Measurements from ENCODE around the gene CAMSAP2.

CAMSAP2 gene, protein sequence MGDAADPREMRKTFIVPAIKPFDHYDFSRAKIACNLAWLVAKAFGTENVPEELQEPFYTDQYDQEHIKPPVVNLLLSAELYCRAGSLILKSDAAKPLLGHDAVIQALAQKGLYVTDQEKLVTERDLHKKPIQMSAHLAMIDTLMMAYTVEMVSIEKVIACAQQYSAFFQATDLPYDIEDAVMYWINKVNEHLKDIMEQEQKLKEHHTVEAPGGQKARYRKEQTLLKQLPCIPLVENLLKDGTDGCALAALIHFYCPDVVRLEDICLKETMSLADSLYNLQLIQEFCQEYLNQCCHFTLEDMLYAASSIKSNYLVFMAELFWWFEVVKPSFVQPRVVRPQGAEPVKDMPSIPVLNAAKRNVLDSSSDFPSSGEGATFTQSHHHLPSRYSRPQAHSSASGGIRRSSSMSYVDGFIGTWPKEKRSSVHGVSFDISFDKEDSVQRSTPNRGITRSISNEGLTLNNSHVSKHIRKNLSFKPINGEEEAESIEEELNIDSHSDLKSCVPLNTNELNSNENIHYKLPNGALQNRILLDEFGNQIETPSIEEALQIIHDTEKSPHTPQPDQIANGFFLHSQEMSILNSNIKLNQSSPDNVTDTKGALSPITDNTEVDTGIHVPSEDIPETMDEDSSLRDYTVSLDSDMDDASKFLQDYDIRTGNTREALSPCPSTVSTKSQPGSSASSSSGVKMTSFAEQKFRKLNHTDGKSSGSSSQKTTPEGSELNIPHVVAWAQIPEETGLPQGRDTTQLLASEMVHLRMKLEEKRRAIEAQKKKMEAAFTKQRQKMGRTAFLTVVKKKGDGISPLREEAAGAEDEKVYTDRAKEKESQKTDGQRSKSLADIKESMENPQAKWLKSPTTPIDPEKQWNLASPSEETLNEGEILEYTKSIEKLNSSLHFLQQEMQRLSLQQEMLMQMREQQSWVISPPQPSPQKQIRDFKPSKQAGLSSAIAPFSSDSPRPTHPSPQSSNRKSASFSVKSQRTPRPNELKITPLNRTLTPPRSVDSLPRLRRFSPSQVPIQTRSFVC (N-terminal part only)

DNA sequence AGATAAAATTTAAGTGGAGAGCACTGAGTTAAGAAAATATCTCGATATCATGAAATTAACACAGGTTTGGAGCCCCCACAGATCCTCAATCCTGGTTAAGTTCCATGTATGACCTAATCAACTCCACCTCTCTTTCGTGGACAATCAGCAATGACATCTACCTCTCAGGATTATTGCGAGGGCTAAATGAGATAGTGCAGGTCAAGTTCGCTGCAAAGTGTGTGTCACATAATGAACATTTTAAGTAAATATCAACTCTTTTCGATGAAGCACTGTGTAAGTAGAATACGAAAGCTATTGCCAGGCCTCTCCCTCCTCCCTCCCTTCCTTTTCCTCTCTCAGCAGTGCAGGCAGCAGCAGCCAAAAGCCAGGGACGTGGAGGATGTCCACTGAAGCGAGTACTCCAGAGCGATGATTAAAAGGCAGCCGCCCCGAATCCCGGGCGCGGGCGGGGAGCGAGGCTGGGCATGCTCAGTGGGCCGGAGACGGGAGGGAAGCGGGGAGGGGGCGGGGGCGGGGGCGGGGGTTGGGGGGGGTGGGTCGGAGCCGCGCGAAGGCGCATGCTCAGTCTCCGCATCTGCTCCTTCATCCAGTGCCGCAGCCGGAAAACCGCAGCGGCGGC is at the start of gene CAMSAP2:
CAMSAP2 (plus strand) TSS at position 567 of the 622 bp plus-strand sequence. CDS start 935 bp downstream, outside the sequence.
- peak; percentile 92 for DNase-seq (ENCODE audit: low spot score)

DNA sequence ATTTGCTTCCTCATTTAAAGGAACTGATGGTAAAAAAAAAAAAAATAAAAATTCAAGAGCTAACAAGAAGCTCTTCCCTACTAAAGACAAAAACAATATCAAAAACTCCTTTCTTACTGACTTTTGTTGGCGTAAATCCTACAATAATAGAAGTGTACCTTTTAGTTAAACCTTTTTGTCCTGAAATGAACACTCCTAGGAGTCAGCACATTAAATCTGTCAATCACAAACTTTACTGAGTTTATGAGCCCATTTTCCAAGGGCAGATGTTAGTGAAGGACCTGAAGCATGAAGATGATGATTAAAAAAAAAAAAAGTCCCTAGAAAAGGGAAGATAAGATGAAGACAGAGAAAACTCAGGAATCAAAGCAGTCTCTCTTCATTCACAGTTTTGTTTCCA is 46.4 kb upstream of the CAMSAP2 start:
- DNase-seq (ENCODE audit: low spot score): no peak

DNA sequence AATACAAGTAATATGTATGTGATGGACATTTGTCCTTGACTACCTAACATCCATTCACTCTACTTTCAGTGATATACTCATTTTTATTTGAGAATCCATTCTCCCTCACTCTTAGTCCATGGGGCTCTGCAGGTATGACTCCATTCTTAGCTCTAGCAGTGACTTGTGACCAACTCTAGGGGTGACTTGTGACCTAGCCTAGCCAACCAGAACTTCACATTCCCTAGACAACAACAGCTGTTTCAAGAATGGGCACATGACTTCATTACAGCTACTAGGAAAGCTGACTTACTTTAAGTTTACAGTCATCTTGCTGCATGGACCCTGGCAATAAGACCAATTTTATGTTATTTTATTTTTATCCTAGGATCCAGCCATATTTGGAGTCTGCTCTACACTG is 45.4 kb upstream of the CAMSAP2 start:
- DNase-seq (ENCODE audit: low spot score): no peak

DNA sequence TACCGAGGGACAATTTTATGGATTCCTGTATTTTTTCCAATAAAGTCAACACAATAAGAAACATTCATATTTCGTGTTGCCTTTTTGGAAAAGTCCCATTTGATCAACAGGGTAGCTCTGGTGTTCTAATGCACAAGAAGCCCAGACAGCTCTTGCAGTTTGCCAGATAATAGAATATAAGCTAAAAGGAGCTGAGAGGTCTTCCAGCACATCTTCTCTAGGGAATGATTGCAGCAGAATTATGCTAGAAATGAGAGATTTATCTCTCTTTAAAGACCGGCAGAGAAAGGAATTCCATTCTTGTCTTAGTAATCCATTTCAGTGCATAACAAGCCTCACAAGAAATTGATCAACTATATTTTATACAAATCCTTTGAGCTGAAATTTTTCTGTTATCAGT is 44.0 kb upstream of the CAMSAP2 start:
- no peak for DNase-seq (ENCODE audit: low spot score)

DNA sequence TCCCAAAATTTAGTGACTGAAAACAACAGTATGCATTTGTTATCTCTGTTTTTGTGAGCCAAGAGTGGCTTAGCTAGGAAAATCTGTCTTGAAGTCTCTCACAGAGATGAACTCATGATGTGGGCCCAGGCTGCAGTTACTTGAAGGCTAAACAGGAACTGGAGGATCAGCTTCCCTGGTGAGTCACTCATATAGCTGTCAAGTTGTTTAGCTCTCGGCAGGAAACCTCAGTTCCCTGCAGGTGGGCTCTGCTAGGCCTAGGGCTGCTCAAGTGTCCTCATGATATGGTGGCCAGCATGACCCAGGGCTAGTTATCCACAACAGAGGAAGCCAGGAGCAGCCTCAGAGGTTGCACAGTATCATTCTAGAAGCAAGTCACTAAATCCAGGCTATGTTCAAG is 38.8 kb upstream of the CAMSAP2 start:
- DNase-seq (ENCODE audit: low spot score): peak; percentile 11

DNA sequence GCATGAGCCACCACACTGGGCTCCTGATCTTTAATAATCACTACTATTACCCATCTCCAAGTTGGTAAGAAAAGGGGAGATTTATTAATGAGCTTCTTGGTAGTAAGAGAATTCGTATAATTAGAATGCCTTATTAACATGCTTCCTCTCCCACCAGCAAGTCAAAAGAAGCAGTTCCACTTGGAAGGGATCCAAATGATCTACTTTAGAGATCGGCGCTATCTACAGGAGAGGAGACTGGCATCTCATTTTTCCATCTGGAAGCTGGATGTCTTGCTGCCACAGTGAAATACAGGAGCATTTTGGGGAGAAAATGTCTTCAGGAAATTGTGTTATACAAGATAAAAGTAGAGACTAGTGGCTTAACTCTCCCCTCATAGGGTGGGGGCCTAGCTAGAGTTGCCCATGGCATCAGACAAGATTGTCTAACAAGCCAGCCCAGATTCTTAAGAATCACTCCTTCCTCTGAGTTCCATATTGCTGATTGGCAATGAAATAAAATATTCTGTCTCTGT is 33.6 kb upstream of the CAMSAP2 start:
- DNase-seq (ENCODE audit: low spot score): no peak

DNA sequence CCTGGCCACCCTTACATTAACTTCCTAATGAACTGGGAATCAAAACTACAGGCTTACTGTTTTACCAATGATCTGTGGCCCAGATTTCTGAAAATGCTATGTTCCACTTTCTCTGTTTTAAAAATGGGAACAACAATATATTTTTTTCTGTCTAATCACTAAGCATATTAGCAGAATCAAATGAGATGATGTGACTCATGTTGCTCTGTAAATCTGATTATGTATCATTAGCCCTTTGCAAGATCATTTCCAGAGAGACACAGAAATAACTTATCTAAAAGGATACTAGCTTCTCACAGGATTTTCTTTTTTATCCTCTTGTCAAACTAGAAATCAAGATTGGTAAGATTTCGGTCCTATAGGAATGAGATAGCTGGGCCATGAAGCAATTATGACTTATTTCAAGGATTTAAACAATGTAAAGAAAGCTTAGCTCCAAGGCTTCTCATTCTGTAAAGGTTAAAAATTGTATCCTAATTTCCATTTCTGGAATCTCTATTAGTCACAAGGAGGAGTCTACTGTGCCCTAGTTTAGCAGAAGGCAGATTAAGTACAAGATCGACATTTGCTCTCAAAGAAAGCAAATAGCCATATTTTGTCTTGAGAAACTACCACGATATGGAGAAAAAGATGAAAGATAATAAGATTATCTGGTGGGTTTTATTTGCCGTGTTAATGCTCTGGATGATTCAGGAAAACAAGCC is 32.4 kb upstream of the CAMSAP2 start:
- DNase-seq (ENCODE audit: low spot score): no peak

DNA sequence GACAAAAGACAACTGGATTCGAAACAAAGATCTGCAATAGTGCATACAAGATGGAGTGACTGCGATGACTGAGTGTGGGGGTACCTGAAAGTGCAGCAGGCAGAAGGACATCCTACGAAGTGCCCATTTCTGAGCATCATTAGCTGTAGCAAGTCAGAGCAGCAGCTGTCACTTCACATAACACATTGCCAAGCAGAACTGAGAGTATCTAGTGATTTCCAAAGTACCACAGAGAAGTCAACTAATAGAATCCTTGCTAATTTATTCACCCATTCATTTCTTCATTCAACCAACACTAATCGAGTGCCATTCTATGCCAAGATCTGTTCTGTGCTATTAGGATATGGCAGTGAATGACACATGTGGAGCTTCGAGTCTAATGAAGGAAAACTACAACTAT is 31.6 kb upstream of the CAMSAP2 start:
- no peak for DNase-seq (ENCODE audit: low spot score)

DNA sequence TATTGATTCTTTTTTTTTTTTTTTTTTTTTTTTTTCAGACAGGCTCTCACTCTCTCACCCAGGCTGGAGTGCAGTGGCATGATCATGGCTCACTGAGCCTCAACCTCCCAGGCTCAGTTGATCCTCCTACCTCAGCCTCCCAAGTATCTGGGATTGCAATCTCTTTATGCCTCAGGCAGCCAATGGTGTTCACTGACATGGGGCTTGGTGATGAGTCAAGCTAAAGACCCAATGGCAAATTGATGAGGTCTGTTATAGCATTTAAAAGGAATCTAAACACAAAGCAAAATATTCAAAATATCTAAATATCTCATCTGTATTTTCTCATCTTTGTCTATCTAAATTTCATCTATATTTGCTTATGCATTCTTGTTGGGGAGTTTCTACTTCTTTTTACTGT is 30.5 kb upstream of the CAMSAP2 start:
- DNase-seq (ENCODE audit: low spot score): no peak

DNA sequence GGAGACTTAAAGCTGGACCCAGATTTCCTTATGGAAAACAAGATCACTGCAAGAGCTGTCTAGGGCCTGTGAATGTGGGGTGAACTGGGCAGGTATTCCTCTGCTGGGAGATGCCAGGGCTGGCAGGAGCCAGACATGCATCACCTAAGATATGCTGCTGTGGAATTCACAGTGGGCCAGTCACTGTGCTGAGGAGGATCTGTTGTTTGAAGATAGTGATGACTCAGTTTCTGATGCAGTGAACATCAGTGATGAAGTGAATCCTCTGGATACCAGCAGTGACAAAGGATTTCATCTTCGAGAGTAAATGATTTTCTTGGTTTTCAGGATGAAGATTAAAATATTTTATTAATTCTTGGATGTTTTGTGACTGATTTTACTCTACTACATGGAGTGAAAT is 29.9 kb upstream of the CAMSAP2 start:
- DNase-seq (ENCODE audit: low spot score): peak; percentile 7

DNA sequence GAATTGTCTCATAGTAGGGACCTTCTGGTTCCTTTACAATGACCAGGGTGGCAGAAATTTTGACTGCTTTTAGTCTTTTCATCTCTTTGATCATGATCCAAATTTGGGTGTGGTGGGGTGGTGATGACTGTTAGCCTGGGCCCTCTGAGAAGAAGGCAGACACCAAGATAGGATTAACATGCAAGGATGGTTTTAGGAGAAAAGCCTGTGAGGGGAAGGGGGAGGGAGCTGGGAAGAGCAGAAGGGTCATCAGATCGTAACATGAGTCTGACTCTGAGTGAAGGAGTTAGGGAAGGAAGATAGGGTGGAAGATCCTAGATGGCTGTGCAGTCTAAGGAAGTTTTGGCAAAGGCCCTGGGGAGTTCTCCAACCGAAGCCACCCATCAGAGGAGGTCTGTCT is 28.5 kb upstream of the CAMSAP2 start:
- no peak for DNase-seq (ENCODE audit: low spot score)

DNA sequence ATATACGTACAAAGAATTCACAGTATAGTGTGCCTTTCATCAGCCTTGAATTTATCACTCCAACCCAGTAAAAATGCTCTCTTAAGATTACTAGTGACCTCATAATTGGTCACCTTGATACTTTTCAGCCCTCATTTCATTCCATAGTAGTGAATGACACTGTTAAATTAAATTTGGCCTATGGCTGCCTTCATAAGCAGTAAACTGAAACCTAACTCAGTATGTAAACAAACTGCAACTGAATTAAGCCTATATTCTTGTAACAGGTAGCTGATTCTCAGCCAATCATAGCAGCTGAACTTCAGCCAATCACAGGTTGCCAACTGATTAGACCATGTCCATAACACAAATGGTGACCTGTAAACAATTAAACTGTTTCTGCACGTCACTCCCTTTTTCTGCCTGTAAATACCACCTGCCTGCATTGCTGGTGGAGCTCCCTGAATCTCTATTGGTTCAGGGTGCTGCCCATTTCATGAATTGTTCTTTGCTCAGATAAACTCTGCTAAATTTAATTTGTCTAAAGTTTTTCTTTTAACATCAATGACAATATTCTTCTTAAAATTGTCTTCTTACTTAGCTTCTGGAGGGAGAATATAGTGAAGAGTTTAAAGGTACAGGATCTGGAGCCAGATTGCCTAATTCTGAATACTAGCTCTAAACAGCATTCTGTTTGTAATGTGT is 24.0 kb upstream of the CAMSAP2 start:
- DNase-seq (ENCODE audit: low spot score): no peak

DNA sequence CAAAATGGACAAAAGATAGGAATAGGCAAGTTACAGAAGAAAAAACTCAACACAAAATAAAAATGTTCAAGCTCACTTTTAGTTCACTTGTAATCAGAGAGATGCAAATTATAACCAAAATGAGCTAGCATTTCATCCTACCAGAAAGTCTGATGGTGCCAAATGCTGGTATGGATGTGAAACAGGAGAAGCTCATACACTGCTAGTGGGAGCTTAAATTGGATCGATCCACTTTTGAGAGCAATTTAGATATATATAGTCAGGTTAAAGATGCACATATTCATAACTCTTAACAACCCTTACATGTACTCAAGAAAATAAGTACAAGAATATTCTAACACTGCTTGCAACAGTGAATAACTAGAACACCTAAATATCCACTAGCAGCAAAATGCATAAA is 18.5 kb upstream of the CAMSAP2 start:
- DNase-seq (ENCODE audit: low spot score): no peak

DNA sequence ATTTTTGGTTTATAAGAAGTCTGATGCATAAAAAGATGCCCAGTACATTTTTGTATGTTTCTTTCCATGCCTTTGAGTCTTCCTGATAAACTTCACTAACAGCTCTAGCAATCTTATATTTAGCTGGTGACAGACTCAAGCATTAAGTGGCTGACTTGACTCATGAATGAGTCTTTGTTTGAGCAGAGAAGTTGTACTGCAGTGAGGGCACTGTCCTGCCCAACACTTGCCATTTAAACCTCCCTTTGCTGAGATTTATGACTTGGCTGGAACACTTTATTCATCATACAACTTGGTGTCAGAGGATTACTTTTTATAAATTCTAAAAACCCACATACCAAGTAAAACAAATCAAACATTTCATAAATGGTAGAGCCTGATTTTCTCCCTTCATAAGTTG is 14.6 kb upstream of the CAMSAP2 start:
- DNase-seq (ENCODE audit: low spot score): no peak

DNA sequence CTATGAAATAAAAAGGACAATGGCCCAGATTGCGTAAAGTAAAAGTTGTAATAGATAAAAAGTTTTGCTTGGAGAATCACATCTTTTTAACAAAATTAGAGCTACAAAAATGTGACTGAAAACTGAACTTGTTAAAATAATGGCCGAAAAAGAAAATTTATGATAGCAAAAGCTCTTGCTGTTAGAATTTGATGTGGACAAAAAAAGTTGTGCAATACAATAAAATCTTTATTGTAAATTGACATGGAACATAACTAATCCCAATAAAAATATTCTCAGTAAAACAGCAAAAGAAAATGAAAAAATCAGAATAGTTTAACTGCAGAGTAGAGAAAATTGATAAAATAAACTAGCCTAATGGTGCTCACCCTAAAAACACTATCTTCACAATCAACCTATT is 11.4 kb upstream of the CAMSAP2 start:
- no peak for DNase-seq (ENCODE audit: low spot score)

DNA sequence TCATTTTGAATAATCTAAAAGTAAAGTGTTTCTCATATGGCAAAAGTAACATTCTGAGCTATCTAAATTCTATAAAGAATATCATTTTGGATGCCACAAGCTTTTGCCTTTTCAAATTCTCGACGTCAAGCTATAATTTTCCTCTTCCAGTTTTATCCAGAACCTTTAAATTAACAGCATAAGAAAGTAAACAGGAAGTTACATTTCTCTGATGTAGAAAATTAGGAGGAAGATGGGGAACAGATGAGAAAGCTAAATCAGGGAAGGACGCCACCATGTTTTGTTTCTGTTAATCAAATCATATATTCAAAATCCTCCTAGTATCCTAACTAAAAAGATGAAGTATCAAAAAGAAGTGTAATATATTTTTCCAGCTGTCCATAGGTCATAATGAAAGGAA is 8.8 kb upstream of the CAMSAP2 start:
- no peak for DNase-seq (ENCODE audit: low spot score)

DNA sequence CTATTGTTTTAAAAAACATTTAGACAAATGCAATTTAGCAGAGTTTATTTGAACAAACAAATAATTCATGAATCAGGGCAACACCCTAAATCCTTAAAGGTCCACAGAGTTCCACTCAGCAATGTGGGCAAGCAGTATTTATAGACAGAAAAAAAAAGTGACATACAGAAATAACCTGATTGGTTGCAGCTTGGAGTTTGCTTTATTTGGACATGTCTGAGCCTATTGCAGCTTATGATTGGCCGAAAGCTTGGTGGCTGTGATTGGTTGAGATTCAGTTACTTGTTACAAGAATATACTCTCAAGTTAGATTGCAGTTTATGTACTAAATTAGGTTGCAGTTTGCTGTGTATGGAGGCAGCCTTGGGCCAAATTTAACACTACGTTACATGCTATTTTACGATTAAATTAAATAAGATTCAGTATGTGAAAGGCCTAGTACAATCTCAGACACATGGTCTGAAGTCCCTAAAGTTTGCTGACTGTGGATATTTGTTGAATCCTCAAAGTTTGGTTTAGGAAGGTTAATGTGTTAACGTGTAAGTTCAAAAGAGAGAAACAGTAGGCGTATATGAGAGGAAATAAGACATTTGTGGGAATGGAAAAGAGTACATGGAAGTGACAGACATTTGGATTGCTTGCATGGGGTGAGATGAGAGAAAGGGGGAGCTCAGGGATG is 6.9 kb upstream of the CAMSAP2 start:
- DNase-seq (ENCODE audit: low spot score): no peak

DNA sequence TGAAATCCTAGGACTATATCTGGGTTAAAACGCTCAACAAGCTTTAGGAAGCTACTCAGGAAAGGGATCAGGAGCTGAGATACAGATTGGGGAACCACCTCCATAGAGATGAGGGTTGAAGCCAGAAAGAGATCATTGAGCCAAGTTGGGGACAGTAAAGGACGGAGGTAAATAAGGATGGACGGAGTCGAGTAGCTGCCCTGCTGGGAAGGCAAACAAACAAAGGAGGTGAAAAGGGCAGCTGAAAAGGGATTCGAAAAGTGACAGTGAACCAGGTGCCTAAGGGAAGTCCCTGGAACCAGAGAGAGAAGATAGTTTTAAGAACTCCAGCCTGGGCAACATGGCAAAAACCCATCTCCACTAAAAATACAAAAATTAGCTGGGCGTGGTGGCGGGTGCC is 6.3 kb upstream of the CAMSAP2 start:
- DNase-seq (ENCODE audit: low spot score): no peak

DNA sequence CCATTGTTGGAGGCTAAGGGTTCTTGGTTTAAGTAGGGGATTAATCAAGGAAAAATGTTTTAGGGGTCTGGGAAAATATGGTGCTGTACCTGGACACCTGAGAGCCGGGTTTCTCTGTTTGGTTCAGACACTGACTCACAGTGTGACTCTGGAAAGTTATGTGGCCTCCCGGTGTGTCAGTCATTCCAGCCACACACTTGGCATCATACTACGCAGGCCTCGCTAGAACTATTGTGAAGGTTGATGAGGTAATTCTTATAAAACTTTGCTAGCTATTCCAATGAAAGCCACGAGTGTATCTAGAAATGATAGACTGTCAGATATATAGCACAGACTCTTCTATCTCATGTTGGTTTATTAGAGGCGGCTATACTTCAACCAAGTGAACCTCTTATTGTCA is 4.8 kb upstream of the CAMSAP2 start:
- DNase-seq (ENCODE audit: low spot score): no peak

DNA sequence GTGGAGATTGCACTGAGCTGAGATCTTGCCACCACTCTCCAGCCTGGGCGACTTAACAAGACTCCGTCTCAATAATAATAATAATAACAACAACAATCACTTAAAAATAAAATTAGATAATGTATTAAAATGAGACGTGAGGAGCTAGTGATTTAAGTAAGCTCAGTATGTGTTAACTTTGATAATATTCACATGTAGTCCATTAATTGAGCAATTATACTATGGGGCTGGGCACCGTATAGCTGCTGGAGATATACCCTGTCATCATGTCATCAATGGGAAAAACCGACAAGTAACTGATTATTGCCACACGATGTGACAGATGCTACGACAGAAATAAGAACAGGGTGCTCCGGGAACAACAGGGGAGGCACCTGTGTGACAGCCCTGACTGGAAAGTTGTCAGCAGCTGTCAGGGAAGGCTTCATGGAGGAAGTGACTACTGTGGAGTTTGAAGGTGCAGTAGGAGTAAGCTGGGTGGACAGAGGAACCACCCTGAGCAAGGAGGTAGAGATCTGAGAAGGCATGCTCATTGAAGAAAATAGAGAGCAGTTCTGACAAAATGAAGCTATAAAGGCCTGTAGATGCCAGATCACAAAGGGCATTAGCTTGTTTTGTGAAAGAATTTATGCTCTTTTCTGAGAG is 924 bp upstream of the CAMSAP2 start:
- no peak for DNase-seq (ENCODE audit: low spot score)
